Pons (tissue), 1 donor: ENCODE results near the gene MEG3.

ENCODE experiments used
- DNase-seq: peaks from one replicate; pipeline ENCODE4 v3.0.0-alpha.2; 2016; ENCODE audit warnings: low spot score

MEG3 gene

DNA sequence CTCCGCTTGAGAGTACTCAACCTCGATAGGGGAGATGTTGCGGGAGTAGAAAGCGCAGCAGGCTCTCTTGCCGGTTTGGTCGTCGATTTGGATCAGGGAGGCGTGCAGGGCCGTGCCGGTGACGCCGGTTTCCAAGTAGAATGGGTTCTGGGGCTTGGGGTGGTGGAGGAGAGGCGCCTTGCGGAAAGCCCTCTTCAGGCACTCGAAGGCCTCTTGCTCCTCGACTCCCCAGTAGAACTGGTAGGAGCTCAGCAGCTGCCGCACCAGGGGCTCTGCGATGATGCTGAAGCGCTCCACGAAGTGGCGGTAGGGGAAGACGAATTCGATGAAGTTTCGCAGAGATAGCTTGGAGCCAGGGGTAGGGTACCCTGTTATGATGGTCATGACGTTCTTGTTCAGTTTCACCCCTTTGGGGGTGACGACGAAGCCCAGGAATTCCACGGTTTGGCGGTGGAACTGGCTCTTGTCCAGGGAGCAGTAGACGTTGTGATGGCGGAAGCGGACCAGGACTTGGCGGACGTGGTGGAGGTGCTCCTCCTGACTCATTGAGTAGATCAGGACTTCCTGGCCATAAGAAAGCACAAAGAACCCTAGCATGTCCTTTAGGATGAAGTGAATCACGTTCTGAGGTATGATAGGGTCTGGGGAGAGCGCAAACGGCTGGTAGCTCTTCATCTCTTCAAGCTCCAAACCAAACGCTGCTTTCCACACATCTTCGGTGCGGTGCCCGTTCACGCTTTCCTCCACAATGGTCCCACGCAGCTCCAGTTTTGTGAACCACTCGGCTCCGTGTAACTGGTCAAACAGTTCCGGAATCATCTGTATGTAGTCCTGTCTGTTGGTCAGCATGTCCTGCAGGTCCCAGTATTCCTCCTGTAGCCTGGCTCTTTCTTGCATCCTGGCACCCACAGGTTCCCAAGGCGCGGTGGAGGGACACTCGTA is 56.4 kb downstream of the MEG3 start:
- DNase-seq: no peak

GRCh38 chr14:100882991-100883788 is 57.3 kb downstream of the MEG3 start:
- no peak for DNase-seq

DNA sequence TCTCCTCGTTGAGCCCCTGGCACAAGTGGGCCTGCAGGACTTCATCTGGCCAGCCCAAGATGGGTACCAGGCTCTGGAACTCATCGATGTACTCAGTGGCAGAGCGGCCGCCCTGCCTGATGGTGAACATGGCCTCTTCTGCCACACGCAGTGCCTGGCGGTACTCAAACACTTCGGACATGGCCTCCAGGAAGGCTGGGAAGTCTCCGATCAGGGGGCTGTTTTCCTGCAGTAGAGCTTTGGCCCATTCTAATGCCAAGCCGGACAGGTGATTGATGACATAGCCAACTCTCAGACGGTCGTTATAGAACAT is 57.8 kb downstream of the MEG3 start:
- no peak for DNase-seq

DNA sequence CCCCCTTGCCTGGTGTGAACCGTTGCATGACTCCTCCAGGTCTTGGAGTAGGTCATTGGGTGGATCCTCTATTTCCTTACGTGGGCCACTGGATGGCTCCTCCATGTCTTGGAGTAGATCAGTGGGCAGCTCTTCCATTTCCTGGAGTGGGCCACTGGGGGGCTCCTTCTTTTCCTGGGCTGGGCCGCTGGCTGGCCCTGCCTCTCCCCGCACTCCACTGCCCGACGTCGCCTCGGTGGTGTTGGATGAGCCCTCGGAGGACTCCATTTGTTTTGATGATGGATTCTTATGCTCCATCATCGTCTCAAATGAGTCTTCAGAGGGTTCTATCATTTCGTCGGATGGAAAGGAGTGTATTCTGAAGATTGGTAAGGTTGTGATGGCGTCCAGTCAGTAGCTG is 58.5 kb downstream of the MEG3 start:
- DNase-seq: no peak

- DNase-seq: no peak
These were observed 59.3 kb downstream of the MEG3 start for GRCh38 chr14:100885196-100885595.

DNA sequence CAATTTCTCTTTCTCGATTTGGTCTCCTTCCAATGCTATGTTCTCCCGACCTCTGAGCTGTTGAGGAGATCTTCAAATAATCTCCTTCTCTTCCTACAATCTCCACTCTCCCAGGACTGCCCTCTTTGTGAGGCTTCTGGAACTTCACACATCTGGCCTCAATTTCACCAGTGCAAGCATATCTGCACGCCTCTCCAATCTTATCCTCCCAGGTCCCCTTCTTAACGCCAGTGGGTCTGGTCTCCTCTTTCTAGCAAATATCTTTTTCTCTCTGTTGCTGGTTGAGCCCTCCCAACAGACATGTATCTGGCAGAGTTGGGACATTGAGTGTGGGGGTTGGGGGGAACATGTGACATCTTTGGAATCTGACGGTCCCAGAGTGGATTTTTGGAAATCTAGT is 59.7 kb downstream of the MEG3 start:
- no peak for DNase-seq

GRCh38 chr14:100887728-100888335 is 61.9 kb downstream of the MEG3 start:
- DNase-seq: no peak

GRCh38 chr14:100888789-100889315 is 62.9 kb downstream of the MEG3 start:
- DNase-seq: no peak

- DNase-seq: no peak
These were observed 63.7 kb downstream of the MEG3 start for GRCh38 chr14:100889641-100890040.

DNA sequence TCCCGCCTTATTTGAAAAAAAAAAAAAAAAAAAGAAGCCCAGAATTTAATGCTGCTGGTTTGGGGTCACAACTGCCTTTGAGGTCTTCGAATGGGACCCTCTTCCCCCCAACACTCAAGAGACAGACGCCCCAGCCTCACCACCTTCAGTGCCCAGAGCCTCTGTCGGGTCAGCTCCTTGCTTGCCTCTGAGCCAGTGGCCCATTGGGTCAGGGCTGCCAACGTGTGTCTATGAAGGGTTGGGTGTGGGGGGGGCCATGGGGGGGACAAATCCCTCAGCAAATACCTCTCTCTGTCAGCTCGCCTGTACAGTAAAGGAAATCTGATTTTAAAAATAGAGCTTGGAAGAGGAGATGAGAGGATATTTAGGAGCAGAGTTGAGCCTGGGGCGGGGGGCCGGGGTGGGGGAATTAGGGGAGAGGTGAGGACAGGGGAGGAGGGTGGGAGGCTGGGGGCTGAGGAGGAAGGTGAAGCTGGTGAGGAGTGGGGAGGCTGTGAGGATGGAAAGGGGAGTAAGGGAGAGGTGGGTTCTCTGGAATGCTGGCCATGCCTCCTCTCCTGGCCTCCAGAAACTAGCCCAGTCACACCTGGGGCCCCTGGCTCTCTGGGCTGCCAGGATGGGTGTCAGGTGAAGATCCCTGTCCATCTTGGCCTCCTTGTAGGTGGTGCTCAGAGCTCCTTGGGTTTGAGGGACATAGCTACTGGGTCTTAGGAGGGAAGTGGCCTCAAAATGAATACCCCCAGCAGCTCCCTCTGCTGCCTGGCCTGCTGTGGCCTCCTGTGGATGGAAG is 64.3 kb downstream of the MEG3 start:
- no peak for DNase-seq

GRCh38 chr14:100891051-100891450 is 65.1 kb downstream of the MEG3 start:
- DNase-seq: no peak

- DNase-seq: no peak
These were observed 65.9 kb downstream of the MEG3 start for GRCh38 chr14:100891501-100892445.

DNA sequence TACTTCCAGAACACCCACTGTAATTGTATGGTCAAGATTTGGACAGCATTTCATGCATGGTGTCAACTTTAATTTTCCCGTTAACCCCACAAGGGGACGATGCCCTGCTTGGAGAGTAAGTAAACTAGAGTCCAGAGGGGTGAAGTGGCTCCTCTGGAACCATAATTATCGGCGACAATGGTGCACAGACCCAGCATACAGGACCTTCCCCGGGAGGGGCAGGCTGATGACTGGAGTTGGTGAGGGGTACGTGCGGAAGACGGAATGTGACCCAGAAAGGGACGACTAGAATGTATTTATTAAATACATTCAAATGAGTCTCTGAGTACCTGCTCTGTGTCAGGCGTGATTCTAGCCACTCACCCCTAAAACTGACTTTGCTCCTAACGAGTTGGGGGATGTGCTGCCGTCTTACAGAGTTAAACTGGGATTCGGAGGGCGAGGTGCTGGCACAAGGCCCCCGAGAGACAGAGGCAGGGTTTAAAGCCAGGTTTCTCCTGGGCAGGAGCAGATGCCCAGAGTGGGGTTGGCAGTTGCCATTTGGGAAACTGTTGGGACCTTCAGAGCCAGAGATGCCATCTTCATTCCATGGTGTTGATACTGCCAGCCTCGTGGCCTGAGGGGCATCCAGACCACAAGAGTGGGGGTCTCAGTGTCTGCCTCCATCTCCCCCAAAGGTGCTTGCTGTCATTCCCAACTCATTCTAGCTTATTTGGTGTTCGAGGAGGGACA is 66.7 kb downstream of the MEG3 start:
- DNase-seq: no peak

GRCh38 chr14:100893228-100893601 is 67.3 kb downstream of the MEG3 start:
- no peak for DNase-seq

- no peak for DNase-seq
These were observed 67.8 kb downstream of the MEG3 start for GRCh38 chr14:100893760-100894159.

DNA sequence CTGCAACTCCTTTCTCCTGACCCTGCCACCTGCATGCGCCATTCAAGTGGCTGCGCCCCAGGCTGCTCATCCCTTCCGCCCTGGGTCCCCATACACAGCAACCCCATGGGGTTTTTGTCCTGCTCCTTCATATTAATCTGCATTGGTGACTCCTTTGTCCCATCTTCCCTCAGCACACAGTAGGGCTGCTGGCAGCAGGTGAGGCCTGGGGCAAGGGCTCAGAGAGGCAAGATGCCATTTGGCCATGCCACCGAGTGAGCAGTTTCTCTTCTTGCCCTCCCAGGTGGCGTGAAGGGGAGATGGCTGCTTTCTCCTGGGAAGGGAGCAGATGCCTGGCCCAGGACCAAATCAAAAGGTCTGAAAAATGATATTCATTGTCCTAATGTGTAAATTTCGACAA is 68.5 kb downstream of the MEG3 start:
- DNase-seq: no peak

DNA sequence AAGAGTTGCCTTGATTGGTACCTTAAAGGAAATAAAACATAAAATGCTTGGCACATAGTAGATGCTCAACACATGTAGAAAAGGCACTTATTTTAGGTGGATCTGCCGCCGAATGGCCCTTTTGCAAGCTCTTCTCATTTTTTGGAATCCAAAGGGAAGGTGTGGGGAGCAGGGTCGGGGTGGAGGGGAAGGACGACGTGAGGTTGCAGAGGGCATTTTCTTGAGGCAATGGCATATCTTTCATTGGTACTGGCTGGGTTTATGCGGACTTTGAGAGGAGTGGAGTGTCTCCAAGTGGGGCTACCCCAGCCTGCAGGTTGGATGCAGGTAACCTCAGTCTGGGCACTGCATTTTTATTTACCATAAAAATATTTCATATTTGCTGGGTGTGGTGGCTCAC is 69.5 kb downstream of the MEG3 start:
- no peak for DNase-seq

DNA sequence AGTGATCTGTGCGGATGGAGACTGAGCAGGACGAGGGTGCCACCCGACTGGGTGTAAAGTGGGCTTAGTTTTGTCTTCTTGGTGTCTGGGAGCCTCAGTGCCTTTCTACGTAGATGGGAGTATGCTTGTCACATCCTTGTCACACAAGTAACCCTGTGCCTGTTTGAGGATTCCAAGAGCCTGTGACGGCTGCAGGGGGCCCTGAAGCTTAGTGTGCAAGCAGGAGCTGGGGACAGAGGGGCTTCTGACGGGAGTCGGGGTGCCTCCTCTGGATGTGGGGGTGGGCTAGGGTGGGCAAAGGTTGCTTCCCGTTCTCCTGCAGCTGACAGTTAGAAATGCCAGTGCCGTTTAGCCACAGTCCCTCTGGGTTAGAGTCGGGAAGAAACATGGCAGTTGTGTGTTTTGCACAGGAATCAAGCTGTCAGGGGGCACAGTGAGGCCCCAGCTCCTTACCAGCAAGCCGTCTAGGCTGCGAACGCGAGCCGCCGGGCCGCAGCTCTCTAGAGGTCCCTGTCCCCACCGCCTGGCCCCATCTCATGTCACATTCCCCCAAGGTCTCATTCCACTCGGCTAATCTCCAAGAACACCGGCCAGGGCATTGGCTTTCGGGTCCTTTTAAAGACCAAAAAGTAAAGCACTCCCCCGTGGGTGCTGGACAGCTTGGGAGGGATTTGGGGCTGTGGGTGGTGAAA is 70.6 kb downstream of the MEG3 start:
- DNase-seq: no peak

DNA sequence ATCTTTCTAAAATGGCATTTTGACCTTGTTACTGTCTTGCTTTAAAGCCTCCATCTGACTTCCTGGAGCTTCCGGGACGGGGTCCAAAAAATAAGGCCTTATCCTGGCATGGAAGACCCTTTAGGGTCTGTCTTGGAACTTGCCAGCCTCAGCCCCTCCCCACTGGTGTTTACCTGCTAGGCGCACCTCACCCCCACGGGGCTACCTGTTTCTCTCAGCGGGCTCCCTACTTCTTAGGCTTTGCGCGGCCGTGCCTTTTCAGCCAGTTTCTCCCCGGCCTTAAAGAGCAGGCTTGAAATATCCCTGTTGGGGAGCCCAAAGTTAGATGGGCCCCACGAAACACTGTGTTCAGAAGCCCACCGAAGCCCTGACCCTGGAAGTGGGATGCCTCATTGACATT is 72.5 kb downstream of the MEG3 start:
- DNase-seq: no peak
